Measurements from ENCODE around the gene BCOR. TPM values are rescaled to one million over a fixed set of nuclear protein-coding genes. Genes with fewer than 3 reads are reported as not detected.

BCOR gene
- total RNA-seq (2014; rRNA removed; shearing (Covaris generic)), result 21.1 and 25.9 TPM in 2 replicates
- 14.8 and 18.2 TPM in 2 replicates for polyA plus RNA-seq (2014; cell fraction: nucleus; rRNA removed)

DNA sequence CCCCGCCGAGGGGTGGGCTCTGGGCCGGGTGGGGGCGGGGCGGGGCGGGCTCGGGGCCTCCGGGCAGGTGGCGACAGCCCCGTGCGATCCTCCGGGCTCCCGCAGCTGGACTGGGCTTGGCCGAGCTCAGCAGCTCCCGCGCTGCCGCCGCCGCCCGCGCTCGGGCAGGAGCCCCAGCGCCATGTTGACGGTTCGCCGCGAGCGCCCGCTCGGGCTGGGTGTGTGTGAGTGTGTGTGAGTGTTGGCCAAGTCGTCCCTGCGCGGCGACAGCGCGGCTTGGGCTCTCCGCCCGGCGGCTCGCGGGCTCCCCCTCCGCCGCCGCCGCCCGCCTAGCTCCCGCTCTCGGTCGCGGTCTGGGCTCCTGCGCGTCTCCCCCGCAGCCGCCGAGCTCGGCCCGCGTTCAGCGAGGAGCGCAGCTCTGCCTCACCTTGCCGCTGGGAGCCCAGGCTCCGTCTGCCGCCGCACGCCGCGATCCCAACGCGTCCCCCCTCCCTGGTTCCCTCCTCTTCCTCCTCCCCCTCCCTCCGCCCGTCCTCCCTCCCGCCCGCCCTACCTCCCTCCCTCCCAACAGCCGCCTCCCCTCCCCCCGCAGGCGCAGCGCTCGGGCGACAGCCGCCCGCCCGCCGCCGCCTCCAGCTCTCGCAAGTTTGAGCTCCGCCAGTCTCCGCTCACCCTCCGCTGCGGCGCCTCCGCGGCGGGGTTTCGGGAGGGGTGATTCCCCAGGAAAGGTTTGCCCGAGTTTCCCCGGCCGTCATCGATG, at the start of gene BCOR:
Gene BCOR, minus strand, starts transcription at position 455 of the 760 bp plus-strand sequence. CDS start 20,029 bp downstream, outside the sequence.
- peak; percentile 64 for DNase-seq (ENCODE audit: extremely low read depth, low read depth)

DNA sequence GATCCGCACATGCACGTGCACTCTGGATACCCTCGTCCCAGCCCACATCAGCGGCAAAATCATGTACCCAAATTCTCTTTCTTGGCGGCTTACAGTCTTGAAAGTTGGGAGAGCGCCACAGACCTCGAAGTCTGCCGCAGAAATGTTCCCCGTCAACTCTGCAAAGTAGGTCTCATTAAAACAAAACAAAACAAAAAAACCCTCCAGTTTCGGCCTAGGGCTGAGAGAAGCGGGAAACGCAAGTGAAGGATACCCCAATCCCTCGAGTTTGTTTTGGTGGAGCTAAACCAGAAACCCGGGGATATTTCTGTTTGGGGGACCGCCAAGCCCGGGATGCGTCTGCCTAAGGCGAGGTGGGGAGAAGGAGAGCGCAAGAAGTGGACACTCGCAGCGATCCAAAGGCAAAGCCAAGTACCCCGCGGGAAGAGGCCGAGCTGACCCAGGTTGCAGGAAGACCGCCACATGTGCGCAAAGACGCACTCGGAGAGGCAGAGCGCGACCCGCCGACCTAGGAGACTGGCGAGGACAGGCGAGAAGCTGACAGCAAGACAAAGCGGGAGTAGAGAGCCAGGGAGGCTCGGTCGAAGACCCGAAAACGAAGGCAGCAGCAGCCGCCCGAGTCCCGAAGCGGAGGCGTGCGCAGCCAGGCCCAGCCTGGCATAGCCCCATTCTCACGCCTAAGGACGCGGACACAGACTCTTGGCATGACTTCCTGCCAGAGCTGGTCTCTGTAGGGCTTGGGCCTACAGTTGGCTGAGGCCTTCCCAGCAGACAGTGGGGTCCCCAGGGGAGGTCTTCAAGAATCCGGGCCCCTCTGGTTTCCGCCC, 49.6 kb upstream of the BCOR start:
- no peak for DNase-seq (ENCODE audit: extremely low read depth, low read depth)

DNA sequence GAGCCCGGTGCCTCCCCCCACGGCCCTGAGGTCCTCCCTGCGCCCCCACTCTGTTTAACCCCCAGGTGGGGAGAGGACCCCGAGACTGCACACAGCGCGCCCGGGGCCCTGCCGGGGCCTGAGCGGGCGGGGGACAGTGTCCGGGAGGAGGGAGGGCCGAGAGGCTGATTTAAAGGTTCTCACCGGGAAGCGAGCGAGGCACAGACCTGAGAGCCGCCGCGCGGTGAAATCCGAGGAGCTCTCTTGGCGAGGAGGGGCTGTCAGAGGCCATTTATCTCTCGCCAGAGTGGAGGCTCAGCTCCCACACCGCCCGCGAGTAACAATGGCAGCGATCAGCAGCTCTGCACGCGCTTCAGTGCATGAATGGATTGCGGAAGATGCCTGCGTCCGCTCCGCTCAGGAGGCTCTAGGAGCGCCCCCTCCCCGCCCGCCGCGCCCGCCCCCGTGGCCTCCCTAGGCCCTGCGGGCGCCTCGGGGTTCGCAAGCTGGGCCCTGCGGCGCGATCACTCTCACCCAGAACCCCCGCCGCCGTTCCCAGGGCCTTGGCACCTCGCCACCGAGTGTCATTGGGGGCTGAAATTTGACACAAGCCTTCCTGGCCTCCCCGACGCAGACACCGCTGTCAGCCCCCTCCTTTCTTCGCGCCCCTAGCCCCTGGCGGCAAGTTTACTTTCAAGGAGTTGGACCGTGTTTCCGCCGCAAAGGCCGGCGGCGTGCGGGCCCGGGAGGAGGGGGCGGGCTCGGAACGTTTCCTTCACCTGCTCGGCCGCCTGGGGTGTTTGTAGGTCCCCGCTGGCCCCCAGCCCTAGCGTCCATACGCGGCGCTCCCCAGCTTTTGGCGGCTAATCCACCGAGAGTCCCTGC, 48.7 kb upstream of the BCOR start:
- no peak for DNase-seq (ENCODE audit: extremely low read depth, low read depth)

GRCh38 chrX:40145923-40146261, 48.1 kb upstream of the BCOR start:
- no peak for DNase-seq (ENCODE audit: extremely low read depth, low read depth)

DNA sequence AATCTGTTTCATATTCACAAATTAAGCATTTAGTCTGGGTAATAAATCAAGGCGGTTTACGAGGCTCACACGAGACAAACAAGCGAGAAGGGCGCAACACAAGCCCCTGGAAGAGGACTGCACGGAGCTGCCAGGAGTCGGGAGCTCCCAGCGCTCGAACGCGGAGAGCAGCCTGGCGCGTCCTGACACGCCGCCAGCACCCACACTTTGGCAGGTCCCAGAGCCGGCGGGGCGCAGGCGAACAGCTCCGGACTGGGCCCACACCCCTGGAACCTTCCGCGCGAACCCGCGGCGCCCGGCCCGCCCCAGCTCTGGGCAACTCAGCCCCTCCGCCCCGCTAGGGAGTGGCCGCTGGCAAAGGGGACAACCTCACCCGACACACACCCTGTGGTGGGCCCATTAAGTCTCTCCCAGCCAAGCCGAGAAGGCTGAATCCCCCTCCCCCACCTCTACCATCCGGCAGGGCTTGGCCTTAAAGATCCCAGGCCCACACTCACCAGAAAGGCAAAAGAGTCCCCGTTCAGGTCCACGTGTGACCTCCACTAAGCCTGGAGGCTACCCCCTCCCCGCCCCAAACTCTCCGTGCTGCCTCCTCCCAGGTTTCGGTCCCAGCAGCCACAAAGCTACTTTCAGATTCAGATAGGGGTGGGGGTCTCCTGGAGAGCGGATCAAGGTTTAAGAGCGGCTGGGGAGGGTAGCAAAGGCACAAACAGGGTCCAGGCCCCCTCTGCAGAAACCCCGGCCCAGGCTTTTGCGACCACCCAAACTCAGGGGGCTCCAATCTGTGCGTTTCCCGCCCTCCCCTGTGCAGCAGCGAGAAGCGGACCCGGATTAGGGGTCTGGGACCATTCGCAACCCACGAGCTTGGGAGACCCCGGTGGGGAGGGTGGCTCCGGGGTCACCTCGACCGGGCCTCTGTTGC, 47.5 kb upstream of the BCOR start:
- DNase-seq (ENCODE audit: extremely low read depth, low read depth), result no peak

- DNase-seq (ENCODE audit: extremely low read depth, low read depth), result no peak
Observed at GRCh38 chrX:40144576-40144975, 46.8 kb upstream of the BCOR start.

DNA sequence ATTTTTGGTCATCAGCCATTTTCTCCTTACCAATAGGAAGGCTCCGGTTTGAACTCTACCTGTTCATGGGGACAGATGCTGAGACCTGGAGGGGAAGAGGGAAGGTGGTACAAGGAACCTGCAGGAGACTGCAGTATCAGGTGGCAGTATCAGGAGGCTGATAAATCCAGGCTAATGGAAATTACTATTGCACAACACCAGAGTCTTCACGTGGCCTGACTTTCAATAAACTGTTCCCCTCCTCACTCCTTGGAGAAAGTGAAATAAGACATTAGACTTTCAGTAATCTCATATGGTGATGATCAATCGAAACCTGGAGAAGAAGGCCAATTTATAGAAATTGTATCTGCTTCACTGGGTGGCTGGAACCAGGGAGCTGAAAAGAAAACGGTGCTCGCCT, 46.2 kb upstream of the BCOR start:
- DNase-seq (ENCODE audit: extremely low read depth, low read depth), result no peak

GRCh38 chrX:40143001-40143400, 45.2 kb upstream of the BCOR start:
- DNase-seq (ENCODE audit: extremely low read depth, low read depth), result no peak

- DNase-seq (ENCODE audit: extremely low read depth, low read depth), result no peak
Observed at GRCh38 chrX:40142417-40142816, 44.7 kb upstream of the BCOR start.

GRCh38 chrX:40140706-40141499, 43.1 kb upstream of the BCOR start:
- no peak for DNase-seq (ENCODE audit: extremely low read depth, low read depth)

DNA sequence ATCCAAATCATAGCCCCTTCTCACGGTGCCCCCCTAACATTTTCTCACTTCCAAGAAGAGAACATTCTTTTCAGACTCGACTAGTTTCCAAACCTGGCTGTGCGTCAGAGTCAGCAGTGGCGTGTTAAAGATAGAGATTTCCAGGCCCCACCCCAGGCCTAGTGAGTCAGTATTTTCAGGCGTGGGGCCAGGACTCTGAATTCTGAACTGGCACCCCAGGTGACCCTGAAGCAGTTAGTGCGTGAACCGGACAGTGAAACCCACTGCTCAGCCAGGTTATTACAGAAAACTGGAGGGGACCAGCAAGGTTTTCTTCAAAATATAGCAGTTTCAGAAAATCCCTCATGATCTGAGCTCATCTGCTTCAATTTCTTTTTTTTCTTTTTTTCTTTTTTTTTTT, 35.0 kb upstream of the BCOR start:
- peak; percentile 60 for DNase-seq (ENCODE audit: extremely low read depth, low read depth)

DNA sequence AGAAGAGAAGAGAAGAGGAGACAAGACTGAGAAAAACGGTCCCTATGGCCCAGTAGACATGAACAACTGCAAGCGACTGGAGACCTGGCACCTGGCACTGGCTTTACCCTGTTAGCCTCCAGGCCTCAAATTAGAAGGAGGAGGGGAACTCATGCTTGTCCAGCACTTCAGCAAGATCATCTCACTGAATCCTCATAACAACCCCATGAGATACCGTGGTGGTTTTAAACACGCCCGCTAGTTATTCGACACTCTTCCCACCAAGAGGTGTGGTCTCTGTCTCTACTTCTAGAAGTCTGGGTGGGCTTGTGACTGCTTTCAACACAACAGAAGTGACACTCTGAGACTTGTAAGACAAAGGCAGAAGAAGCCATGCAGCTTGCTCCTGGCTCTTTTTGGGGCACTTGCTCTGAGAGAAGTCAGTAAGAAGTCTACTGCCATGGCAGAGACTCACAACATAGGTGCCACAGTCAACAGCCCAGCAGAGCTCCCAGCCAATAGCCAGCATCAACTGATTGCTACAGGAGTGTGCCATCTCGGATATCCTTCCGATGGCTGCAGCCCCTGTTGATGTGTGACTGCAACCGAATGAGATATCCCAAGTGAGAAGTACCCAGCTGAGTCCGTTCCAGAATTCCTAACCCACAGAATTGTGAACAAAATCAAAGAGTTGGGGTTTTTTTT, 34.0 kb upstream of the BCOR start:
- DNase-seq (ENCODE audit: extremely low read depth, low read depth), result no peak

DNA sequence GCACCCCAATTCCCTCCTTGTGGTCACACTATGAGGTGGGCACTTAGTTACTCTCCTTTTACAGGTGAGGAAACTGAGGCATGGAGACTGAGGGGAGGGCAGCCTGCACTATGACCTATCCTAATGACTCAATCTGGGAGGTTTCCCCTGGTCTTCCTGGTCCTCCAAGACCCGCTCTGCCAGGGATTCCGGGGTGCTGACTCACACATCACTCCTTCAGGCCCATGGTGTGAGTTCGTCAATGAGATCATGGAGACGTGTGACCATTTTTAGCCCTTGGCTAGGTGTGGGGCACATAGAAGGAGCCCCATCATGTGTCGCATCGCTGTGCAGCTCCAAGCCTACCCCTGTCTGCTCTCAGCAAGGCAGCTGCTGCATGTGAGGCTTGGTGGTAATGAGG, 32.4 kb upstream of the BCOR start:
- no peak for DNase-seq (ENCODE audit: extremely low read depth, low read depth)

DNA sequence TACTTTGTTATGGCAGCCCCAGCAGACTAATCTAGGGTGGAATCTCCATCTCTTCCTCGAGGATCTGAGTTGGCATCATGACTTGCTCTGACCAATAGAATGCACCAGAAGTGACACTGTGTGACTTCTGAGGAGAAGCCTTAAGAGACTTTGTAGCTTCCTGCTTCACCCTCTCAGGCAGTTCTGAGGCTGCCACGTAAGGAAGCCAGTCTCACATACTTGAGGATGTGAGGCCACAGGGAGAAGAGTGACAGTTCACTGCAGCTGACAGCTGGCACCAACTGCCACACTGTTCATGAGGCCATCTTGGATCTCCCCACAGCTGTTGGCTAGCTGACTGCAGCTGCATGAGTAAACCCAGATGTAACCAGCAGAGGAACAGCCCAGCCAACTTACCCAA, 29.3 kb upstream of the BCOR start:
- no peak for DNase-seq (ENCODE audit: extremely low read depth, low read depth)

DNA sequence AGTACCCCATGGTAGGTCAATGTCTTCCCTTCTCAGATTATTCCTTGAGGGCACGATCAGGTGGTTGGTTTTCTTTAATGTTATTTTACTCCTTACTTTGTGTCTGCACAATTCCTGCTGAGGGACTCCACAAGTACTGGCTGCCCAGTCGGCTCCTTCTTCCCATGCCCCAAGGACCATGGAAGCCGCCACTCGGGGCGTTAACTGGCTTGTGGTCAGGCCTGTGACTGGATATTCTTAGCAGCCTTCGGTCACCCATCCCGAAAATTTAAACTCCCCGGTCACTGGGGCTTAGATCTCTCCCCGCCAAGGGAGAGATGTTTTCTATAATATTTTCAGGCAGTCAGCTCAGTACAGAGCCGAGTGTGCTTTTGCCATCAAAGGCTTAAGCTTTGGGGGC, 24.7 kb upstream of the BCOR start:
- DNase-seq (ENCODE audit: extremely low read depth, low read depth), result no peak

DNA sequence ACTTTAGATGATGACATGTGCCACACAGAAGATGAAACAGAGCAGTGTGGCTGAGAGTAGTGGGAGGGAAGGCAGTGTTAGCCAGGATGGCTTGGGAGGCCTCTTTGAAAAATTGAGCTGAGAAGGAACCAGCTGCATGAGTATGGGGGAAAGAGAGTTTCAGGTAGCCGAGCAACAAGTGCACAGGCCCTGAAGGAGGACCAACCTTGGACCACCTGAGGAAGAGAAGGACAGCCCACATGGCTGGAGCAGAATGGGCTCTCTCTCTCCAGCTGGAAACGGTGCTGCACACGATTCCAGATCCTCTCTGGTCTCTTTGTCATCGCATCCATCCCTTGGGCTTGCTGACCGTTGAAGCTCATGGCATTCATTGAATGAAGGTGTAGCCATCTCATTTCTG, 23.9 kb upstream of the BCOR start:
- DNase-seq (ENCODE audit: extremely low read depth, low read depth), result no peak

DNA sequence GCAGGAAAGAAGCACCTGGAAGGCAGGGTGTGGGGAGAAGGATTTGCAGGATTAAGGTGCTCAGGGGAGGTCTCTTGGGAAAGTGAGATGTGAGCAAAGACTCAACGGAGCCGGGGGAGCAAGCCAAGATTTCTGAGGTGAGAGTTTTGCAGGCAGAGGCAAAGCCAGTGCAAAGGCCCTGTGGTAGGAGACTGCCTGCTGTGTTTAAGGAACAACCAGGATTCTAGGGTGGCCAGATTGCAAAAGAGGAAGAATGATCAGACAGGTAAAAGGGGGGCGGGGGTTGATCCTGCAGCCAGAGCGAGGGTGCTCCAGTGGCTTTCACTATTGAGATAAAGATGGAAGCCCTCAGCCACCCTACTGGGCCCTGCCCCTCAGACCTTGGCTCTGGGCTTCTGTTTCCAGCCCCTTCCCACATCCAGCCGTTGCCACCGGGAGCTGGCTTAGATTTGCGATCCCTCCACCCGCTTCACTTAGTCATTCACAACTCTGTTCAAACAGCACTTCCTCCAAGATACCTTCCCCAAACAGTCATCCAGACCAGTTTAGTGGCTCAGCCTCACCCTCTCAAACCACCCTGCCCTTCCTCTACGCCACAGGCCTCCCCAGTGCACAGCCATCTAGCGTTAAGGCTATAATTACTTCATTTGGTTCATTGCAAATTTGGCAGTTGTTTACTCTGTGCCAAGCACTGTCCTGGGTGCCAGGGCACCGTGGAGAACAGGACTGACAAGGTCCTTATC, 23.3 kb upstream of the BCOR start:
- DNase-seq (ENCODE audit: extremely low read depth, low read depth), result no peak

DNA sequence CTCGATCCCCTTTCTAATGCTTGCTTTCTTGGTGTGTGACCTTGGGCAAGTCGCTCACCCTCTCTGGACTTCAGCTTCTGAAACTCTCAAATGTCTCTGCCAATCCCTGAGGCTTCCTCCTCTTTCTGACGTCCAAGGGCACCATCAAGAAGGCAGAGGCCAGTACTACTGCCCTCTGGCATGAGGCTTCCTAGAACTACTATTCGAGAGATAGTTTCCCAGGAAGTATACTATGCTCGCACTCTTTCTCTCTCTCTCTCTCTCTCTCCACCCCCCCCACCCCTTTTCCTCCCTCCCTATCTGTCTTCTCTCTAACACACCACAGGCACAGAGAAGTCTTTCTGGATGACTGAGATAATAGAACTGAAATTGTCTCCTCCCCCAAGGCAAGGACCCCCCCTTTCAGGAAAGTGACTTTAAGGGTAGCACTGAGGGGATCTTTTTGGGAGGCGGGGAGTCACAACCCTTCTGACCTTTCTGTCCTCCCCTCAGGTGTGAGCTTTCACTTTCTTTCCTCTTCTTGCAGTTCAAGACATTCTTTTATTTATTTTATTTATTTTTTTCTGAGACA, 20.0 kb upstream of the BCOR start:
- no peak for DNase-seq (ENCODE audit: extremely low read depth, low read depth)
